H1 (cell line): ENCODE results near the gene RING1.

Source experiments
- CEBPB ChIP-seq: IDR thresholded peaks from 2 replicates; pipeline ENCODE4 v1.6.1; 2012; ENCODE audit warnings: low read depth, low read length
- EP300 ChIP-seq, 2 experiments: IDR thresholded peaks; 1 replicate in 1 of 2; 2 replicates in 1 of 2; pipeline ENCODE4 v1.6.1; 2011 to 2012; ENCODE audit warnings: low read depth in 2 of 2, low read length in 2 of 2, mild to moderate bottlenecking in 2 of 2, borderline replicate concordance in 1 of 2, inconsistent platforms in 1 of 2, moderate library complexity in 1 of 2
- EZH2 ChIP-seq: fragments of 200-600 bp; sonication (generic); IDR thresholded peaks from 2 replicates; pipeline ENCODE4 v1.7.1; 2012; ENCODE audit warnings: low read depth, mild to moderate bottlenecking, moderate library complexity, low read length, inconsistent platforms; ENCODE audit not compliant: severe bottlenecking
- JUND ChIP-seq: IDR thresholded peaks from 2 replicates; pipeline ENCODE4 v1.6.1; 2011; ENCODE audit warnings: mild to moderate bottlenecking, improper control_type of control experiment, low read length
- KDM1A ChIP-seq: fragments of 200-600, 300-600 bp; sonication (generic); IDR thresholded peaks from 2 replicates; pipeline ENCODE4 v1.7.1; 2016; ENCODE audit warnings: mild to moderate bottlenecking, low read length, borderline replicate concordance
- POLR2A ChIP-seq, 2 experiments: IDR thresholded peaks; 1 replicate in 1 of 2; 2 replicates in 1 of 2; pipeline ENCODE4 v1.6.1; 2011; ENCODE audit warnings: low read depth in 2 of 2, low read length in 2 of 2, mild to moderate bottlenecking in 2 of 2; ENCODE audit errors: control extremely low read depth in 1 of 2
- TF ChIP-seq, protein P1 (sequence below), 3 experiments: IDR thresholded peaks; 1 replicate in 2 of 3; 2 replicates in 1 of 3; pipeline versions ENCODE4 v1.5.1 to v1.6.1; 2011; ENCODE audit warnings: low read length in 3 of 3, mild to moderate bottlenecking in 3 of 3, inconsistent platforms in 2 of 3, low read depth in 1 of 3, moderate library complexity in 1 of 3; ENCODE audit not compliant: insufficient read depth in 1 of 3; ENCODE audit errors: control extremely low read depth in 1 of 3

DNA sequence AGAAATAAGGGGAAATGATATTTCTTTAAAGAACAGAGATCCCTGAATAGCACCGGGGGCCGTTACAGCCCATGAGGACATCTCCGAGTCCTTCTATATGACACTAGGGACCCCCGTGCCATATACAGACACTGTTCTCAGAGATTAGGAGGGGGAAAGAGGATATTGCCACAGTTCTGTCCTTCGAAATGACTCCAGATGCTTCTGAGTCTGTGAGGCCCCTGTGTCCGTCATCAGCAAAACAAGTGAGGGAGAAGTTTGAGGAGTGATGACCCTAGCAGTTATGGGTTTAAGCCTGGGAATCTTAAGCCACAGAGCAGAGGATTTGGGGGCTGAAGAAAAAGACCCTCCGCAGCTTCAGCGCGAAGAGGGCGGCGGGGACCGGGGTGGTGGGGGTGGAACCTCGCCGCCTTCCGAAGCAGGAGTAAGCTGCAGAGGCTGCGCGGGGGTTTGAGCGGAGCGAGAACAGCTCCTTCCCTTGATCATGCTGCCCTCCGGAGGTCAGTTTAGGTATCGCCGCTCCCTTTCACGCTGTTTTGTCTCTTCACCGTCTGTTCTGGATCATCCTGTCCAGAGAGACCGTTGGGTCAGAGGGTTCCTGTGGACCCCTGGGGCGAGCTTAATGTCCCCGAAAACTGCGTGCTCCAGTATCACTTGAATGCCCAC, 39.8 kb downstream of the RING1 start:
- no peak for TF ChIP-seq EP300 (IDR thresholded peaks at IDR 0.05; ENCODE audit: borderline replicate concordance in 1 of 2, low read depth in 2 of 2, low read length in 2 of 2)
- TF ChIP-seq, protein P1, sequence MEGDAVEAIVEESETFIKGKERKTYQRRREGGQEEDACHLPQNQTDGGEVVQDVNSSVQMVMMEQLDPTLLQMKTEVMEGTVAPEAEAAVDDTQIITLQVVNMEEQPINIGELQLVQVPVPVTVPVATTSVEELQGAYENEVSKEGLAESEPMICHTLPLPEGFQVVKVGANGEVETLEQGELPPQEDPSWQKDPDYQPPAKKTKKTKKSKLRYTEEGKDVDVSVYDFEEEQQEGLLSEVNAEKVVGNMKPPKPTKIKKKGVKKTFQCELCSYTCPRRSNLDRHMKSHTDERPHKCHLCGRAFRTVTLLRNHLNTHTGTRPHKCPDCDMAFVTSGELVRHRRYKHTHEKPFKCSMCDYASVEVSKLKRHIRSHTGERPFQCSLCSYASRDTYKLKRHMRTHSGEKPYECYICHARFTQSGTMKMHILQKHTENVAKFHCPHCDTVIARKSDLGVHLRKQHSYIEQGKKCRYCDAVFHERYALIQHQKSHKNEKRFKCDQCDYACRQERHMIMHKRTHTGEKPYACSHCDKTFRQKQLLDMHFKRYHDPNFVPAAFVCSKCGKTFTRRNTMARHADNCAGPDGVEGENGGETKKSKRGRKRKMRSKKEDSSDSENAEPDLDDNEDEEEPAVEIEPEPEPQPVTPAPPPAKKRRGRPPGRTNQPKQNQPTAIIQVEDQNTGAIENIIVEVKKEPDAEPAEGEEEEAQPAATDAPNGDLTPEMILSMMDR (IDR thresholded peaks at IDR 0.05; ENCODE audit: control extremely low read depth in 1 of 3, insufficient read depth in 1 of 3, low read depth in 1 of 3, low read length in 3 of 3), result peak; percentile 88 to 96 (median 92)
- no peak for TF ChIP-seq JUND
- no peak for TF ChIP-seq EZH2
- TF ChIP-seq CEBPB, result no peak
- no peak for TF ChIP-seq KDM1A
- no peak for TF ChIP-seq POLR2A (IDR thresholded peaks at IDR 0.05; ENCODE audit: control extremely low read depth in 1 of 2, low read depth in 2 of 2, low read length in 2 of 2)
